Measurements from ENCODE around the gene TRMT112.
A peak's percentile ranks its signal among the peaks of the same experiment; 100 is the strongest.

TRMT112 gene

DNA sequence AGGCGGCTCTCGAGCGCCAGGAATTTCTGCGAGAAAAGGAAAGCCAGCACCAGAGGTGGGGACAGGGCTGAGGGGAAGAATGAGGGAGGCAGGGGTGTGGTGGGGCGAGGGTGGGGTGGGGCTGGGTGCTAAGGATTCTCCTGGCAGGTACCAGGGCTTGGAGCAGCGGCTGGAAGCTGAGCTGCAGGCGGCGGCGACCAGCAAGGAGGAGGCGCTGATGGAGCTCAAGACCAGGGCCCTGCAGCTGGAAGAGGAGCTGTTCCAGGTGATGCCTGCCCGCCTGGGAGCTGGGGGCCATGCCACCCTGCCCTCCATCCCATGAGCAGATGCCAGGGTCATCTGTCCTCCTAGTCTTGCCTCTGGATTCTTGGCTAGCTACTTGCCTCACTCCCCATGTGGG, 32.0 kb upstream of the TRMT112 start:
- no peak for DNase-seq

GRCh38 chr11:64349025-64349387, 31.6 kb upstream of the TRMT112 start:
- no peak for DNase-seq

- no peak for DNase-seq
Measured at GRCh38 chr11:64348383-64349024, 31.1 kb upstream of the TRMT112 start.

GRCh38 chr11:64347193-64347867, 30.0 kb upstream of the TRMT112 start:
- no peak for DNase-seq

- DNase-seq = no peak
Measured at GRCh38 chr11:64344787-64345186, 27.4 kb upstream of the TRMT112 start.

- DNase-seq = no peak
Measured at GRCh38 chr11:64343767-64344559, 26.6 kb upstream of the TRMT112 start.

DNA sequence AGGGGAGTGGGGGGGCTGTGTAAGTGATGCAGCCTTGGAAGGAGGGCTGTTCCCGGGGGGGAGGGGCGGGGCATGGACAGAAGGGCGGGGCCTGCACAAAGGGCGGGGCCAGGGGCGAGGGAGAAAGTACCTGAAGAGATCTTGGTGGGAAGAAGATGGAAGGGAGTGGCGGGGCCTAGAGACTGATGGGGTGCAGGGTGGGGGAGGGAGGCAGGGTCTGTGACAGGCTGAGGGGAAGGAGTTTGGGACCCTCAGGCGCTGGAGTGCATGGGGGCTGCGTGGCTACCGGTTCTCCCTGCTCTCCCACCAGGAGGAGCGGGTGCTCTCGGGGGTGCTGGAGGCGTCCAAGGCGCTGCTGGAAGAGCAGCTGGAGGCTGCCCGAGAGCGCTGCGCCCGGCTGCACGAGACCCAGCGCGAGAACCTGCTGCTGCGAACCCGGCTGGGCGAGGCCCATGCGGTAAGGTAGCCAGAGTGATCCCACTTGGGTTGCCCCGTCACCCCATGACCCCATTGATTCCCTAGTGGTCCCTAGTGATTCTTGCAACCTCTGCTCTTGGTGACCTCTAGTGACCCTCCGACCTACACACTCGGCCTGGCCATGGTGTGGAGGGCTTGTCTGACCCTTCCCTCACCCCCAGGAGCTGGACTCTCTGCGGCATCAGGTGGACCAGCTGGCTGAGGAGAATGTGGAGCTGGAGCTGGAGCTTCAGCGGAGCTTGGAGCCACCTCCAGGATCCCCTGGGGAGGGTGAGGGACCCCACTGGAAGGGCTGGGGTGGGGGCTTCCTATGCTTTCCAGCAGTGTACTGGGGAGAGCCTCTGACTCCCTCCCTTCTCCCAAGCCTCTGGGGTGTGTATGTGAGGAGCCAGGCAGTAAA, 25.7 kb upstream of the TRMT112 start:
- no peak for DNase-seq

DNA sequence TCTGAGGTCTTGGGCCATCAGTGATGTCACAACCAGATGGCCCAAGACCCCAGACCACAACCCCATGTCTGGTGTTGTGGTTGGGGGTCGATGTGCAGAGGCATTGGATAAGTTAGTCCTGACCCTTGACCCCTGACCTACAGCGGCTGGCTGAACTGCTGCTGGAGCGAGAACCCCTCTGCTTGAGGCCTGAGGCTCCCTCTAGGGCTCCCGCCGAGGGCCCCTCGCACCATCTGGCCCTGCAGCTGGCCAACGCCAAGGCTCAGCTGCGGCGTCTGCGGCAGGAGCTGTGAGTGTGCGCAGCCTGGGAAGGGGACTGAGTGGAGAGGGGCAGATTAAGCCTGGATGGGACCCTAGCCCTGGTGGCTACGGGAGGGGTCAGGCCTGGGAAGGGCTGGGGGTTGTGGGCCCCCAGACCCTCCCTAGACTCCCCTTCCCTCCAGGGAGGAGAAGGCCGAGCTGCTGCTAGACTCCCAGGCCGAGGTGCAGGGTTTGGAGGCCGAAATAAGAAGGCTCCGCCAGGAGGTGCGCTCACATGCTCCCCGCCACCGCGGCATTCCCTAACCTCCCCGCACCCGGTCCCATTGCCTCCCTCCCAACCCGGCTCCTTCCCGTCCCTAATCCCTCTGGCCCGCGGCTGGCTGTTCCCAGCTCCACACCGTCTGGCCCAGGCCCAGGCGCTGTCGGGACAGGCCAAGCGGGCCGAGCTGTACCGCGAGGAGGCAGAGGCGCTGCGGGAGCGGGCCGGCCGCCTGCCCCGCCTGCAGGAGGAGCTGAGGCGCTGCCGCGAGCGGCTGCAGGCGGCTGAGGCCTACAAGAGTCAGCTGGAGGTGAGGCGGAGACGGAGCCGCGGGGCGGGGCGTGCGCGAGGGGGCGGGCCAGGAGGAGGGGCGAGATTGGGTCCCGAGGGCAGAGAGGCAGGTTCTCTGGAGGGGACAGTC, 24.8 kb upstream of the TRMT112 start:
- peak; percentile 89 to 93 for DNase-seq

- no peak for DNase-seq
Measured at GRCh38 chr11:64341429-64341828, 24.1 kb upstream of the TRMT112 start.

DNA sequence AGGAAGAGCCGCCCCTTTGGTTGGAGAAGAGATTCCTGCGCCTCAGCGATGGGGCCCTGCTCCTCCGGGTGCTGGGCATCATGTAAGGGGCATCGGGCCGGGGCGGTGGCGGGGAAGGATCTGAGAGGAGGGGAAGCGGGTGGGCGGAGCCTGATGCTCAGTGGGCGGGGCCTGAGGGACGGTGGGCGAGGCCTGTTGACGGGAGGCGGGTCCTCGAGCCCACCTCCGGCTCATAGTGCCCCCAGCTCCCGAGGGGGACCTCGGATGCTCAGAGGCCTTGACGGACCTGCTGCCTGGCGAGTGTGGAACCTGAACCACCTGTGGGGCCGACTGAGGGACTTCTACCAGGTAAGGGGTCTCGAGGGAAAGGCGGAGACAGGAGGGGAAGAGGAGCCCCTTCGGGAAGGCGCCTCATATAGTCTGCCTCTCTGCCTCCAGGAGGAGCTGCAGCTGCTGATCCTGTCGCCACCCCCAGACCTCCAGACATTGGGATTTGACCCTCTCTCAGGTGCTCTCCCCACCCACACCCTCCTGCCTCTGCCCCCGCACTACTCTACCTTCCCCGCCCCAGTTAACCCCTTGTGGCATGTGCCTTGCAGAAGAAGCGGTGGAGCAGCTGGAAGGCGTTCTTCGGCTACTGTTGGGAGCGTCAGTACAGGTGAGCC, 23.4 kb upstream of the TRMT112 start:
- peak; percentile 77 for DNase-seq

DNA sequence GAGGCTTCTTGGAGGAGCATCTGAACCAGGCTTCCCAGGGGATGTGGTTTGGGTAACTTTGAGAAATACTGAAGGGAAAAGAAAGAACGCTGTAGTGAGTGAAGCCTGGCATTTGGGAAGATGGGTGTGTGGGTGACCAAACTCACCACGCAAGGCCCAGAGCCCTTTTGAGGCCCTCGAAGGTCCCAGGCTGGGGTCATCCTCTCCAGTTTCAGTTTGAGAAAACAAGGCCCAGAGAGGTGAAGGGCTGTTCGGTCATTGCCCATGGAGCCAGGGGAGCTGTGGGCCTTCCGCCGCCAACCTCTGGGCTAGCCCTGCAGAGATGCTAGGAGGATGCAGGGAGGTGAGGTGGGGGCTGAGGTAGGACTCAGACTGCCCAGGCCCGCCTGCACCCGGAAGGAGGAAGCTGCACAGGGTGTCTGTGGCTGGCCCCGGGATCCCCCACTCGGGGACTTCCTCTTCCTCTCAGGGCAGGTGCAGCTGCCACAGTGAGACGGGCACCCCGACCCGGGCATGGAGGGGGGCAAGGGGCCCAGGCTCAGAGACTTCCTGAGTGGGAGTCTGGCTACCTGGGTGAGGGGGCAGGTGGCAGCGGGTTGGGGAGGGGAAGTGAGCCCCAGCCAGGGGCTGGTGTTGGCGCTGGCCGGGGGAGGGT, 22.5 kb upstream of the TRMT112 start, which contains the start of gene CCDC88B:
Gene CCDC88B, plus strand, starts transcription at position 451 of the 655 bp plus-strand sequence. Its CDS starts 63 bp downstream, at position 514.
- peak; percentile 91 for DNase-seq

DNA sequence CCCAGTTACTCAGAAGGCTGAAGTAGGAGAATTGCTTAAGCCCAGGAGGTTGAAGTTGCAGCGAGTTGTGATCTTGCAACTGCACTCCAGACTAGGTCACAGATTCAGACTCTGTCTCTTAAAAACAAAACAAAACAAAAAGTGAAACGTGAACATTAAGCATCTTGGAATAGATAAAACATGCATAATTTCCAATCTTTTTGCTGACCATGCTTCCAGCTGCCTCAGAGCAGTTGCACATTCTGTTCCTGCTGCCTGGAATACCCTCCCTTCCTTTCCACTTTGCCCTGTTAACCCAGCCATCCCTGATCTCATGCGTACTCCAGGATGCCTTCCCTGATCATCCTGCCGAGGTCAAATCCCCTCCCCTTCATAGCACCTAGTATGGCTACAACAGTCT, 21.9 kb upstream of the TRMT112 start:
- no peak for DNase-seq

GRCh38 chr11:64338716-64339115, 21.4 kb upstream of the TRMT112 start:
- no peak for DNase-seq

DNA sequence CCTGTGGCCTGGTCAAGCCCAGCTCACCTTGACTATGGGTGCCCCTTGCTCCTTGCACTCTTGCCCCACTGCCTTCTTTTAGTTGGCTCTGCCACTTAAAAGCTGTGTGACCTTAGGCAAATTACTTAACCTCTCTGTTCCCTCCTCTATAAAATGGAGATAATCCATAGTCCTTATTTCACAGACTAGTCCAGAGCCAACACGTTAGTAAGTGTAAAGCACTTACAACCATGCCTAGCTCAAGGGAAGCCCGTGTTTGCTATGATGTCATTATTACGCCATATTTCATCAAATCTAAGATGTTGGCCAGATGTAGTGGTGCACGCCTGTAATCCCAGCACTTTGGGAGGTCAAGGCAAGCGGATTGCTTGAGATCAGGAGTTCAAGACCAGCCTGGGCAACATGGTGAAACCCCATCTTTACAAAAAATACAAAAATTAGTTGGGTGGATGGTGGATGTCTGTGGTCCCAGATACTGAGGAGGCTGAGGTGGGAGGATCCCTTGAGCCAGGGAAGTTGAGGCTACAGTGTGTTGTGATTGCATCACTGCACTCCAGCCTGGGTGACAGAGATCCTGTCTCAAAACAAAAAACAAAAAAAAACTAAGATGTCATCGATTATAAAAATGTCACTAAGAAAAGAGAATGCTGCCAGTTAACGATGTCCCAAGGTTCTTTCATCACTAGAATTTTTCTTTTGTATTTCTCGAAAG, 20.3 kb upstream of the TRMT112 start:
- no peak for DNase-seq

GRCh38 chr11:64334764-64335735, 17.7 kb upstream of the TRMT112 start:
- DNase-seq = peak in 1 of 2 donors; percentile 66

DNA sequence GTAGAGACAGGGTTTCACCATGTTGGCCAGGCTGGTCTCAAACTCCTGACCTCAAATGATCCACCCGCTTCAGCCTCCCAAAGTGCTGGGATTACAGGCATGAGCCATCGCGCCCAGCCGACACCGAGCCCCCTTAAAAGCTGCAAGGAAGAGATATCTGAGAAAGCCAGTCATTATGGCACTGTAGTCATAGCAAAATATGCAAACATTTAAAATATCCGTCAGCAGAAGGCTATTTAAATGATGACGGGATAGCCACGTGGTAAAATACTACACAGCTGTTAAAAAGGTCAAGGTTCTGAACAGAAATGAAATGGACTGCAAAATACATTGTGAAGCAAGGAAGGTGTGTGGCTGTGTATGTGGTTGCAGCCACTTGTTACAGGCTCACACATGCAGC, 16.2 kb upstream of the TRMT112 start:
- no peak for DNase-seq

GRCh38 chr11:64331569-64332371, 14.4 kb upstream of the TRMT112 start:
- peak; percentile 75 to 80 for DNase-seq

- no peak for DNase-seq
Measured at GRCh38 chr11:64330888-64331287, 13.5 kb upstream of the TRMT112 start.

All from CD4-positive, alpha-beta T cell treated with Interferon alpha-2 for 1 hour (primary cell).